Neural cell (in vitro differentiated cells): Measurements from ENCODE around the gene ADAMTS16. TPM values are rescaled to one million over a fixed set of nuclear protein-coding genes. Genes with fewer than 3 reads are reported as not detected.

Experiments
- H2AFZ ChIP-seq: fragments of 200-600, 300-800 bp; sonication (generic), shearing (Covaris generic); 2 replicates; pipeline ENCODE4 v1.6.0; 2014; ENCODE audit warnings: low read depth, mild to moderate bottlenecking, antibody characterized with exemption, low read length, moderate library complexity
- H3F3A ChIP-seq: fragments of 200-600 bp; shearing (Covaris generic); 2 replicates; pipeline ENCODE4 v1.6.1; 2016; ENCODE audit warnings: mild to moderate bottlenecking, moderate library complexity, mixed read lengths, antibody characterized with exemption, low read length; ENCODE audit not compliant: insufficient read depth, poor library complexity, severe bottlenecking
- H3K27ac ChIP-seq: fragments of 200-600, 300-800 bp; sonication (generic), shearing (Covaris generic); 2 replicates; pipeline ENCODE4 v1.5.1; 2014; ENCODE audit warnings: mild to moderate bottlenecking, low read length, moderate library complexity
- H3K27me3 ChIP-seq: fragments of 300-800, 200-600 bp; sonication (generic), shearing (Covaris generic); 2 replicates; pipeline ENCODE4 v1.6.0; 2014; ENCODE audit warnings: mild to moderate bottlenecking, low read depth, low read length, moderate library complexity; ENCODE audit not compliant: insufficient read depth
- H3K36me3 ChIP-seq: fragments of 300-800, 200-600 bp; sonication (generic), shearing (Covaris generic); 2 replicates; pipeline ENCODE4 v1.5.1; 2014; ENCODE audit warnings: mild to moderate bottlenecking, antibody characterized with exemption, low read length, moderate library complexity; ENCODE audit not compliant: insufficient read depth
- H3K4me2 ChIP-seq: fragments of 300-800, 200-600 bp; sonication (generic), shearing (Covaris generic); 2 replicates; pipeline ENCODE4 v1.6.0; 2014; ENCODE audit warnings: mild to moderate bottlenecking, low read length
- H3K4me3 ChIP-seq: fragments of 300-800, 200-600 bp; sonication (generic), shearing (Covaris generic); 2 replicates; pipeline ENCODE4 v1.5.1; 2014; ENCODE audit warnings: mild to moderate bottlenecking, low read length, moderate library complexity
- H3K79me2 ChIP-seq: fragments of 200-600 bp; shearing (Covaris generic); replicated peaks from 2 replicates; pipeline ENCODE4 v1.6.0; 2014; ENCODE audit warnings: mild to moderate bottlenecking, low read length, moderate library complexity; ENCODE audit not compliant: insufficient read depth
- H3K9ac ChIP-seq: fragments of 300-800, 200-600 bp; sonication (generic), shearing (Covaris generic); 2 replicates; pipeline ENCODE4 v1.6.1; 2016; ENCODE audit warnings: mild to moderate bottlenecking, low read length, mixed read lengths
- H3K9me2 ChIP-seq: fragments of 200-600 bp; shearing (Covaris generic); 2 replicates; pipeline ENCODE4 v1.6.1; 2016; ENCODE audit warnings: mild to moderate bottlenecking, low read length, mixed read lengths; ENCODE audit not compliant: insufficient read depth
- H3K9me3 ChIP-seq: fragments of 200-600, 300-800 bp; sonication (generic), shearing (Covaris generic); 2 replicates; pipeline ENCODE4 v1.6.1; 2016; ENCODE audit warnings: mild to moderate bottlenecking, mixed run types, low read length, moderate library complexity, mixed read lengths
- H4K20me1 ChIP-seq: fragments of 200-600 bp; shearing (Covaris generic); 2 replicates; pipeline ENCODE4 v1.6.1; 2016; ENCODE audit warnings: mild to moderate bottlenecking, mixed run types; ENCODE audit not compliant: insufficient read depth
- EP300 ChIP-seq: fragments of 450-650 bp; conservative IDR thresholded peaks from 2 replicates; pipeline ENCODE4 v1.6.1; 2014; ENCODE audit warnings: antibody characterized with exemption, mild to moderate bottlenecking, moderate library complexity; ENCODE audit not compliant: poor library complexity, severe bottlenecking
- EZH2 ChIP-seq: fragments of 200-600, 300-800 bp; shearing (Covaris generic), sonication (generic); IDR thresholded peaks from 2 replicates; pipeline ENCODE4 v1.6.1; 2014; ENCODE audit warnings: antibody characterized with exemption, low read length, borderline replicate concordance, mild to moderate bottlenecking; ENCODE audit not compliant: insufficient read depth, poor library complexity, severe bottlenecking
- MXI1 ChIP-seq: fragments of 450-650 bp; conservative IDR thresholded peaks from 2 replicates; pipeline ENCODE4 v1.6.1; 2014; ENCODE audit warnings: antibody characterized with exemption, mild to moderate bottlenecking; ENCODE audit not compliant: poor library complexity, severe bottlenecking
- POLR2AphosphoS5 ChIP-seq: IDR thresholded peaks from 2 replicates; pipeline ENCODE4 v1.6.1; 2012
- RAD21 ChIP-seq: fragments of 450-650 bp; conservative IDR thresholded peaks from 2 replicates; pipeline ENCODE4 v1.6.1; 2014; ENCODE audit warnings: antibody characterized with exemption, mild to moderate bottlenecking, moderate library complexity
- SMC3 ChIP-seq: fragments of 450-650 bp; conservative IDR thresholded peaks from 2 replicates; pipeline ENCODE4 v1.6.1; 2014; ENCODE audit warnings: antibody characterized with exemption, mild to moderate bottlenecking, moderate library complexity; ENCODE audit not compliant: poor library complexity
- TAF1 ChIP-seq: IDR thresholded peaks from 2 replicates; pipeline ENCODE4 v1.6.1; 2012; ENCODE audit warnings: low read depth
- polyA plus RNA-seq: library from polyadenylated mRNA; depleted of rRNA; stranded (reverse); fragments of >200 nt; gene quantifications from 2 replicates; pipeline ENCODE4 v1.2.3, GENCODE V29; 2014
- TF ChIP-seq, protein P1 (sequence below): IDR thresholded peaks from 2 replicates; pipeline ENCODE4 v1.6.1; 2012; ENCODE audit warnings: borderline replicate concordance
- TF ChIP-seq, protein P2 (sequence below): fragments of 450-650 bp; IDR thresholded peaks from 2 replicates; pipeline ENCODE4 v1.5.1; 2014; ENCODE audit warnings: antibody characterized with exemption, mild to moderate bottlenecking, moderate library complexity; ENCODE audit not compliant: poor library complexity, severe bottlenecking

Gene ADAMTS16
- polyA plus RNA-seq, 1 donor from 2014 or later = 1.3 TPM

DNA sequence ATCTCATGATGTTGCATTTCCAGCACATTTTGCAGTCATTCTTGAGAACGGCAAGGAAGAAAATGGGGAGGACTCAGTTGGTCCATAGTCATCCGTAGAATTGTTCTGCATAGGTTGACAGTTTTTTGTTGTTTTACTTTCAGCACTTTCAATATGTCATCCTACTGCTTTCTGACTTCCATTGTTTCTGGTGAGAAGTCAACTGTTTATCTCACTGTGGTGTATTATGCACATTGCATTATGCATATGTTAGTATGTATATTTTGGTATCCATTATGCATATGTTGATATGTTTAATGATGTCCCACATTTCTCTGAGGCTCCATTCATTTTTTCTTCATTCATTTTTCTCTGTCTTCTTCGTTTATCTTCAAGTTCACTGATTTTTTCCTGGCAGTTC lies 10.5 kb downstream of the ADAMTS16 start:
- TF ChIP-seq EP300 (no peak), SMC3 (no peak), MXI1 (no peak), RAD21 (no peak), POLR2AphosphoS5 (no peak), EZH2 (no peak)
- TF ChIP-seq, protein P1, sequence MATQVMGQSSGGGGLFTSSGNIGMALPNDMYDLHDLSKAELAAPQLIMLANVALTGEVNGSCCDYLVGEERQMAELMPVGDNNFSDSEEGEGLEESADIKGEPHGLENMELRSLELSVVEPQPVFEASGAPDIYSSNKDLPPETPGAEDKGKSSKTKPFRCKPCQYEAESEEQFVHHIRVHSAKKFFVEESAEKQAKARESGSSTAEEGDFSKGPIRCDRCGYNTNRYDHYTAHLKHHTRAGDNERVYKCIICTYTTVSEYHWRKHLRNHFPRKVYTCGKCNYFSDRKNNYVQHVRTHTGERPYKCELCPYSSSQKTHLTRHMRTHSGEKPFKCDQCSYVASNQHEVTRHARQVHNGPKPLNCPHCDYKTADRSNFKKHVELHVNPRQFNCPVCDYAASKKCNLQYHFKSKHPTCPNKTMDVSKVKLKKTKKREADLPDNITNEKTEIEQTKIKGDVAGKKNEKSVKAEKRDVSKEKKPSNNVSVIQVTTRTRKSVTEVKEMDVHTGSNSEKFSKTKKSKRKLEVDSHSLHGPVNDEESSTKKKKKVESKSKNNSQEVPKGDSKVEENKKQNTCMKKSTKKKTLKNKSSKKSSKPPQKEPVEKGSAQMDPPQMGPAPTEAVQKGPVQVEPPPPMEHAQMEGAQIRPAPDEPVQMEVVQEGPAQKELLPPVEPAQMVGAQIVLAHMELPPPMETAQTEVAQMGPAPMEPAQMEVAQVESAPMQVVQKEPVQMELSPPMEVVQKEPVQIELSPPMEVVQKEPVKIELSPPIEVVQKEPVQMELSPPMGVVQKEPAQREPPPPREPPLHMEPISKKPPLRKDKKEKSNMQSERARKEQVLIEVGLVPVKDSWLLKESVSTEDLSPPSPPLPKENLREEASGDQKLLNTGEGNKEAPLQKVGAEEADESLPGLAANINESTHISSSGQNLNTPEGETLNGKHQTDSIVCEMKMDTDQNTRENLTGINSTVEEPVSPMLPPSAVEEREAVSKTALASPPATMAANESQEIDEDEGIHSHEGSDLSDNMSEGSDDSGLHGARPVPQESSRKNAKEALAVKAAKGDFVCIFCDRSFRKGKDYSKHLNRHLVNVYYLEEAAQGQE = no peak
- TF ChIP-seq, protein P2, sequence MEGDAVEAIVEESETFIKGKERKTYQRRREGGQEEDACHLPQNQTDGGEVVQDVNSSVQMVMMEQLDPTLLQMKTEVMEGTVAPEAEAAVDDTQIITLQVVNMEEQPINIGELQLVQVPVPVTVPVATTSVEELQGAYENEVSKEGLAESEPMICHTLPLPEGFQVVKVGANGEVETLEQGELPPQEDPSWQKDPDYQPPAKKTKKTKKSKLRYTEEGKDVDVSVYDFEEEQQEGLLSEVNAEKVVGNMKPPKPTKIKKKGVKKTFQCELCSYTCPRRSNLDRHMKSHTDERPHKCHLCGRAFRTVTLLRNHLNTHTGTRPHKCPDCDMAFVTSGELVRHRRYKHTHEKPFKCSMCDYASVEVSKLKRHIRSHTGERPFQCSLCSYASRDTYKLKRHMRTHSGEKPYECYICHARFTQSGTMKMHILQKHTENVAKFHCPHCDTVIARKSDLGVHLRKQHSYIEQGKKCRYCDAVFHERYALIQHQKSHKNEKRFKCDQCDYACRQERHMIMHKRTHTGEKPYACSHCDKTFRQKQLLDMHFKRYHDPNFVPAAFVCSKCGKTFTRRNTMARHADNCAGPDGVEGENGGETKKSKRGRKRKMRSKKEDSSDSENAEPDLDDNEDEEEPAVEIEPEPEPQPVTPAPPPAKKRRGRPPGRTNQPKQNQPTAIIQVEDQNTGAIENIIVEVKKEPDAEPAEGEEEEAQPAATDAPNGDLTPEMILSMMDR = no peak
- no peaks in the 10 kb centered on the region for H3K36me3 ChIP-seq
- no peak overlapping the region for H3K9ac ChIP-seq
- H3K4me3 ChIP-seq = no peak overlapping the region
- no peak overlapping the region for H3K27ac ChIP-seq
- no peaks in the 10 kb centered on the region for H4K20me1 ChIP-seq
- no peaks in the 10 kb centered on the region for H3K27me3 ChIP-seq
- no peak overlapping the region for H3K4me2 ChIP-seq
- no peaks in the 10 kb centered on the region for H3F3A ChIP-seq
- H2AFZ ChIP-seq = no peak overlapping the region
- H3K79me2 ChIP-seq = no peaks in the 10 kb centered on the region
- no peaks in the 10 kb centered on the region for H3K9me2 ChIP-seq
- H3K9me3 ChIP-seq = peaks cover 6% of the 10 kb centered on the region

DNA sequence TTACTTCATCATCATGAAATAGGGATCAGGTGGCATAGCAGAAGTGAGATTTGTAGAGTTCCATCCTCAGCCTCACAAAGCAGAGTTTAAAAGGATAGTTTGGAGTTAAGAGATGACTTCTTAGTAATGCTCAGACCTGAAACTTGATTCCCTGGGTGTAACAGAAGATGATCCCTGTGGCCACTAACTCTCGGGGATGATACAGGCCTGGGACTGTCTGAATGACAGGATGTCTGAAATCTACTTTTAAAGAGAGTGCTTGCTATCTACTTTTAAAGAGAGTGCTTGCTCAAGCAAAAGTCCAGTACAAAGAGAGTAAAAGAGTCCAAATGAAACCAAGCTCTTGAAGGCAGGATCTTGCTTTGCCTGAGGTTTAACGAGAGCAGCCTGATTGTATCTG lies 14.6 kb downstream of the ADAMTS16 start:
- no peaks in the 10 kb centered on the region for H3K36me3 ChIP-seq
- no peak overlapping the region for H3K9ac ChIP-seq
- peaks cover 6% of the 10 kb centered on the region for H3K9me3 ChIP-seq
- no peak overlapping the region for H3K27ac ChIP-seq
- TF ChIP-seq, protein P2 = no peak
- TF ChIP-seq EP300 (no peak), TAF1 (no peak), MXI1 (no peak), SMC3 (no peak), EZH2 (no peak), RAD21 (no peak)
- TF ChIP-seq, protein P1 = no peak
- no peaks in the 10 kb centered on the region for H3K79me2 ChIP-seq
- H2AFZ ChIP-seq = no peak overlapping the region
- H3K4me3 ChIP-seq = no peak overlapping the region
- no peaks in the 10 kb centered on the region for H4K20me1 ChIP-seq
- H3K4me2 ChIP-seq = no peak overlapping the region
- H3K9me2 ChIP-seq = no peaks in the 10 kb centered on the region
- no peaks in the 10 kb centered on the region for H3K27me3 ChIP-seq
- no peaks in the 10 kb centered on the region for H3F3A ChIP-seq
